Measurements from ENCODE around the gene LGI1.

The LGI1 gene

DNA sequence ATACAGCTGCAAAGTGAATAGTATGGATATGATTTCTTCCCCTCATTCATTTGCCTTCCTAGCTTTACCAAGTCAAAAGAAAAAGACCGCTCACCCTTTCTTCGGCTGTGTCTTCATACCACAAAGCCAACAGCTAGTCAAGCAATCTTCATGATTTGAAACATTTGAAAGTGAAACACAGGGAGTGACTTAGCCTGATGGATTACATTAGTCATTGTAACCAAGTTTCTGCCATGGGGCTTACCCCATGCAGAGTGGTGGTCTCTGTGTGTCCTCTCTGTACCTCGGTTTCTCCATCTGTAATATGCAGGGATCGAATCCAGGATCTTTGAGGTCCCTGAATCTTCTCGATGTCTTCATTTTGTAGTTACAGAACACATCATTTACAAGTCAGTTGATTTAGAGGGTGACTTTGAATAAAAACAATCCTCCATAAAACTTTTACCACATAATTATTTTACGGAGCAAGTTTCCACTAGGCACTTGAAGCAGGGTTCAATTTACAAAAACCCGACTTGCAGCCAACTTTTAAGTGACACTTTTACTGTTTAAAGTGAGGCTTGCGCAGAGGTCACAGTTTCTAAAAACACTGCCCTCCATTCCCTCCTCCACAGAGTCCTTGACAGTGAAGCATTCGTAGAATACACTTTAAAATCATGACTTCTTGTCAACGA is 2.2 kb upstream of the LGI1 start:
- H3K27me3 ChIP-seq (ENCODE audit: insufficient read depth, low read length), result no peaks in the 10 kb centered on the region
- H3K27ac ChIP-seq (ENCODE audit: low read depth, low read length, poor library complexity, severe bottlenecking), result no peak overlapping the region
- TF ChIP-seq, protein P1, sequence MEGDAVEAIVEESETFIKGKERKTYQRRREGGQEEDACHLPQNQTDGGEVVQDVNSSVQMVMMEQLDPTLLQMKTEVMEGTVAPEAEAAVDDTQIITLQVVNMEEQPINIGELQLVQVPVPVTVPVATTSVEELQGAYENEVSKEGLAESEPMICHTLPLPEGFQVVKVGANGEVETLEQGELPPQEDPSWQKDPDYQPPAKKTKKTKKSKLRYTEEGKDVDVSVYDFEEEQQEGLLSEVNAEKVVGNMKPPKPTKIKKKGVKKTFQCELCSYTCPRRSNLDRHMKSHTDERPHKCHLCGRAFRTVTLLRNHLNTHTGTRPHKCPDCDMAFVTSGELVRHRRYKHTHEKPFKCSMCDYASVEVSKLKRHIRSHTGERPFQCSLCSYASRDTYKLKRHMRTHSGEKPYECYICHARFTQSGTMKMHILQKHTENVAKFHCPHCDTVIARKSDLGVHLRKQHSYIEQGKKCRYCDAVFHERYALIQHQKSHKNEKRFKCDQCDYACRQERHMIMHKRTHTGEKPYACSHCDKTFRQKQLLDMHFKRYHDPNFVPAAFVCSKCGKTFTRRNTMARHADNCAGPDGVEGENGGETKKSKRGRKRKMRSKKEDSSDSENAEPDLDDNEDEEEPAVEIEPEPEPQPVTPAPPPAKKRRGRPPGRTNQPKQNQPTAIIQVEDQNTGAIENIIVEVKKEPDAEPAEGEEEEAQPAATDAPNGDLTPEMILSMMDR (IDR thresholded peaks at IDR 0.05; ENCODE audit: low read length), result no peak
- no peak for TF ChIP-seq EZH2 (IDR thresholded peaks at IDR 0.05; ENCODE audit: borderline replicate concordance, low read length)
- no peaks in the 10 kb centered on the region for H3K4me1 ChIP-seq (ENCODE audit: insufficient read depth, low read length, severe bottlenecking)
- H3K4me2 ChIP-seq (ENCODE audit: low read length), result no peak overlapping the region
- H2AFZ ChIP-seq (ENCODE audit: low read length), result no peak overlapping the region
- H3K4me3 ChIP-seq (ENCODE audit: low read depth, low read length, poor library complexity, severe bottlenecking), result no peak overlapping the region
- no peaks in the 10 kb centered on the region for H3K79me2 ChIP-seq (ENCODE audit: insufficient read depth, low read length)
- no peaks in the 10 kb centered on the region for H4K20me1 ChIP-seq (ENCODE audit: insufficient read depth, low read length)
- no peaks in the 10 kb centered on the region for H3K9me2 ChIP-seq (ENCODE audit: low read depth, low read length)
- H3K9me3 ChIP-seq (ENCODE audit: low read length), result no peaks in the 10 kb centered on the region
- H3K9ac ChIP-seq (ENCODE audit: low read length), result no peak overlapping the region
- no peaks in the 10 kb centered on the region for H3K36me3 ChIP-seq (ENCODE audit: insufficient read depth, low read length)
- no peaks in the 10 kb centered on the region for H3F3A ChIP-seq (ENCODE audit: insufficient read depth, low read length)

DNA sequence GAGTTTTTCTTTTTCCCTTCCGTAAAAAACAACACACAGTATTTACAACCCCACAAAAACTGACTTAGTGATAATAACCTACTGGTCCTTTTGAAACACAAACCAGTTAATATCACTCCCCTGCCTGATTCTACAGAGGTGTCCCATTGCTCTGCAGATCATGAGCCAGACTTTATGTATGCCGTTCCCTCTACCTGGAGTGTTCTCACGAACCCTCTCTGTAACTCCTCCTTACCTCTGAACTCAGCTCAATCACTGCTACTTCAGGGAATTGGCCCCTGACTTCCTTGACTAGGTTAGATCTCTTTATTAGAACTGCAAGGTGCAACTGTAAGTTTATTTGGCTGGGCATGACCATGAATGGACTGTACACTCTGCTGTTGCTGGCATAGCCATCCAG is 1.6 kb upstream of the LGI1 start:
- no peak overlapping the region for H2AFZ ChIP-seq (ENCODE audit: low read length)
- H3K27me3 ChIP-seq (ENCODE audit: insufficient read depth, low read length), result no peaks in the 10 kb centered on the region
- no peak overlapping the region for H3K4me2 ChIP-seq (ENCODE audit: low read length)
- no peak overlapping the region for H3K4me3 ChIP-seq (ENCODE audit: low read depth, low read length, poor library complexity, severe bottlenecking)
- H3F3A ChIP-seq (ENCODE audit: insufficient read depth, low read length), result no peaks in the 10 kb centered on the region
- H3K4me1 ChIP-seq (ENCODE audit: insufficient read depth, low read length, severe bottlenecking), result no peaks in the 10 kb centered on the region
- H3K36me3 ChIP-seq (ENCODE audit: insufficient read depth, low read length), result no peaks in the 10 kb centered on the region
- TF ChIP-seq EZH2 (IDR thresholded peaks at IDR 0.05; ENCODE audit: borderline replicate concordance, low read length), result no peak
- TF ChIP-seq, protein P1 (IDR thresholded peaks at IDR 0.05; ENCODE audit: low read length), result no peak
- H3K79me2 ChIP-seq (ENCODE audit: insufficient read depth, low read length), result no peaks in the 10 kb centered on the region
- no peak overlapping the region for H3K27ac ChIP-seq (ENCODE audit: low read depth, low read length, poor library complexity, severe bottlenecking)
- H3K9ac ChIP-seq (ENCODE audit: low read length), result no peak overlapping the region
- no peaks in the 10 kb centered on the region for H3K9me3 ChIP-seq (ENCODE audit: low read length)
- no peaks in the 10 kb centered on the region for H3K9me2 ChIP-seq (ENCODE audit: low read depth, low read length)
- no peaks in the 10 kb centered on the region for H4K20me1 ChIP-seq (ENCODE audit: insufficient read depth, low read length)

DNA sequence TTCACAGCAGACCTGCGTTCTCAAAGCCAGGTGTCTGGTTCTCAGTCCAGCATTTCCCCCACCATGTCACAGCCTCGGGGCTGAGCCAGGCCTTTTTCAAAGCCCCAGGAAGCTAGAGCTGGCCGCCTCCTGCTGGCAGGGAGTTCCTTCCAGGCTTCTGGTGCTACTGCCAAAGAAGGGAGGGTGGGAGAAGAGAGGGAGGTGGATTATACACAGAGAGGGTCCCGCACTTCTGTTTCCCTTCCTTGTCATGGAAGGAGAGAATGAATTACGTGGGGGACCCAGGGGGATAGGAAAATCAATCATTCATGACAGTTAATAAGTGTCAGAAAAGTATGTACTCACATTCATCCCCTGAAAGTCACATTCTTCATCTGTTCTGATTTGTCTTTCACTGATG is 600 bp upstream of the LGI1 start:
- H3K4me1 ChIP-seq (ENCODE audit: insufficient read depth, low read length, severe bottlenecking), result no peaks in the 10 kb centered on the region
- no peaks in the 10 kb centered on the region for H4K20me1 ChIP-seq (ENCODE audit: insufficient read depth, low read length)
- H2AFZ ChIP-seq (ENCODE audit: low read length), result no peak overlapping the region
- H3K36me3 ChIP-seq (ENCODE audit: insufficient read depth, low read length), result no peaks in the 10 kb centered on the region
- TF ChIP-seq EZH2 (IDR thresholded peaks at IDR 0.05; ENCODE audit: borderline replicate concordance, low read length), result no peak
- TF ChIP-seq, protein P1 (IDR thresholded peaks at IDR 0.05; ENCODE audit: low read length), result no peak
- H3K9me2 ChIP-seq (ENCODE audit: low read depth, low read length), result no peaks in the 10 kb centered on the region
- no peak overlapping the region for H3K27ac ChIP-seq (ENCODE audit: low read depth, low read length, poor library complexity, severe bottlenecking)
- H3F3A ChIP-seq (ENCODE audit: insufficient read depth, low read length), result no peaks in the 10 kb centered on the region
- no peak overlapping the region for H3K4me2 ChIP-seq (ENCODE audit: low read length)
- H3K79me2 ChIP-seq (ENCODE audit: insufficient read depth, low read length), result no peaks in the 10 kb centered on the region
- H3K9ac ChIP-seq (ENCODE audit: low read length), result no peak overlapping the region
- H3K4me3 ChIP-seq (ENCODE audit: low read depth, low read length, poor library complexity, severe bottlenecking), result no peak overlapping the region
- H3K9me3 ChIP-seq (ENCODE audit: low read length), result no peaks in the 10 kb centered on the region
- H3K27me3 ChIP-seq (ENCODE audit: insufficient read depth, low read length), result no peaks in the 10 kb centered on the region
